GM12878 (cell line): ENCODE data around the gene TRIM41. TPM values are rescaled to one million over a fixed set of nuclear protein-coding genes. Genes with fewer than 3 reads are reported as not detected.

ENCODE experiments used
- ATAC-seq: fragments of 200-7000 bp; cut with Tn5 transposase; 3 replicates; pipeline ENCODE4 v1.9.1; 2020; ENCODE audit warnings: mild to moderate bottlenecking, moderate library complexity
- BruUV-seq: library from RNA; stranded (reverse); fragments of 400-500 nt; replicated peaks from 2 replicates; lab custom pipeline; 2021; lab: Mats Ljungman, UMichigan
- CTCF ChIA-PET: fragments of 300-600 bp; sonication (Branson Sonifier 250); formaldehyde crosslinking; extraction: SDS; loops from one replicate; lab custom pipeline; 2021; ENCODE audit warnings: inconsistent platforms; lab: Yijun Ruan, JAX
- POLR2A ChIA-PET: fragments of 350-600 bp; formaldehyde crosslinking; extraction: SDS; loops from one replicate; lab custom pipeline; 2021; ENCODE audit warnings: inconsistent platforms; lab: Charles Lee
- RAD21 ChIA-PET: fragments of 300-600 bp; sonication (Branson Sonifier 250); formaldehyde crosslinking; loops from one replicate; lab custom pipeline; 2023; ENCODE audit warnings: antibody characterized with exemption; ENCODE audit not compliant: unreplicated experiment; lab: Charles Lee
- SMC1A ChIA-PET: fragments of 300-600 bp; sonication (Branson Sonifier 250); formaldehyde crosslinking; loops from one replicate; lab custom pipeline; 2023; ENCODE audit not compliant: unreplicated experiment, uncharacterized antibody; lab: Charles Lee
- DNase-seq: peaks from one replicate; pipeline ENCODE4 v3.0.0-alpha.2; 2011; ENCODE audit warnings: low read depth, low spot score
- FAIRE-seq: peaks from 3 replicates; lab custom pipeline; 2011; peaks lifted over from hg19 to GRCh38; lab: Jason Lieb, UNC
- H2AFZ ChIP-seq: 2 replicates; pipeline ENCODE4 v1.6.0; 2011; ENCODE audit warnings: low read depth, low read length, control low read depth; ENCODE audit not compliant: control insufficient read depth
- H3K27ac ChIP-seq: 2 replicates; pipeline ENCODE4 v1.5.1; 2011; ENCODE audit warnings: control low read depth; ENCODE audit not compliant: control insufficient read depth, insufficient read depth
- H3K27me3 ChIP-seq, 2 experiments: replicated peaks in 1 of 2; 2 replicates each; pipeline versions ENCODE4 v1.6.0 to v1.6.1; 2011; ENCODE audit warnings: low read length in 1 of 2; ENCODE audit not compliant: control insufficient read depth in 2 of 2, insufficient read depth in 2 of 2
- H3K36me3 ChIP-seq, 2 experiments: 2 replicates each; pipeline ENCODE4 v1.5.1; 2011; ENCODE audit warnings: low read length in 1 of 2; ENCODE audit not compliant: control insufficient read depth in 2 of 2, insufficient read depth in 2 of 2
- H3K4me1 ChIP-seq: 2 replicates; pipeline ENCODE4 v1.6.1; 2011; ENCODE audit warnings: mild to moderate bottlenecking, low read length, moderate library complexity, mixed read lengths; ENCODE audit not compliant: control insufficient read depth, insufficient read depth
- H3K4me2 ChIP-seq: 2 replicates; pipeline ENCODE4 v1.6.0; 2011; ENCODE audit warnings: control low read depth; ENCODE audit not compliant: control insufficient read depth, insufficient read depth
- H3K4me3 ChIP-seq: fragments of 200-600 bp; sonication (generic); 2 replicates; pipeline ENCODE4 v1.5.1; 2016
- H3K79me2 ChIP-seq: 2 replicates; pipeline ENCODE4 v1.6.0; 2011; ENCODE audit warnings: low read length; ENCODE audit not compliant: control insufficient read depth, insufficient read depth
- H3K9ac ChIP-seq: 2 replicates; pipeline ENCODE4 v1.8.0; 2011; ENCODE audit warnings: low read length, control low read depth, mixed read lengths; ENCODE audit not compliant: control insufficient read depth, insufficient read depth
- H3K9me3 ChIP-seq: replicated peaks from 3 replicates; pipeline ENCODE4 v1.5.1; 2011; ENCODE audit warnings: mild to moderate bottlenecking, low read length; ENCODE audit not compliant: control insufficient read depth, insufficient read depth
- H4K20me1 ChIP-seq: 2 replicates; pipeline ENCODE4 v1.6.0; 2011; ENCODE audit not compliant: control insufficient read depth, insufficient read depth
- CBFB ChIP-seq: IDR thresholded peaks from 2 replicates; pipeline ENCODE4 v1.6.1; 2016; ENCODE audit warnings: antibody characterized with exemption, low read depth
- MTA3 ChIP-seq: IDR thresholded peaks from 2 replicates; pipeline ENCODE4 v1.6.1; 2012; ENCODE audit warnings: low read length, inconsistent platforms, borderline replicate concordance
- POLR2A ChIP-seq: IDR thresholded peaks from 2 replicates; pipeline ENCODE4 v1.6.1; 2011; ENCODE audit warnings: low read depth, mild to moderate bottlenecking, low read length
- SIN3A ChIP-seq: IDR thresholded peaks from 2 replicates; pipeline ENCODE4 v1.6.1; 2012; ENCODE audit warnings: low read depth, low read length, improper control_type of control experiment
- SMAD5 ChIP-seq: IDR thresholded peaks from 2 replicates; pipeline ENCODE4 v1.6.1; 2016; ENCODE audit warnings: antibody characterized with exemption, low read depth
- SREBF2 ChIP-seq: IDR thresholded peaks from 2 replicates; pipeline ENCODE4 v1.6.1; 2012; ENCODE audit warnings: mild to moderate bottlenecking, low read length
- TCF7 ChIP-seq: IDR thresholded peaks from 2 replicates; pipeline ENCODE4 v1.6.1; 2014; ENCODE audit warnings: antibody characterized with exemption, borderline replicate concordance
- WGBS: methylation state at CpG from one replicate; pipeline ENCODE4 v1.1.6; 2016; ENCODE audit warnings: low lambda C conversion rate; ENCODE audit not compliant: insufficient replicate concordance, insufficient coverage; ENCODE audit errors: missing lambda C conversion rate; 5-methylcytosine and 5-hydroxymethylcytosine counted together
- in situ Hi-C: fragments of 300-500 bp; cut with MboI; formaldehyde crosslinking; loops from 9 replicates; pipeline ENCODE4 v1.14.3; 2018; ENCODE audit warnings: mixed read lengths
- intact Hi-C: fragments of 100-400 bp; cut with micrococcal nuclease; formaldehyde crosslinking; loops from one replicate; pipeline ENCODE4 v1.14.2; 2022; ENCODE audit not compliant: unreplicated experiment
- polyA plus RNA-seq, 11 experiments: library from polyadenylated mRNA; depleted of rRNA in 4 of 11; unstranded in 6 of 11; stranded (reverse) in 5 of 11; fragments of >200 nt; fragmentation: Nextera tagmentation in 4 of 11; fragmentation: Illumina TruSeq in 1 of 11; extraction: Ambion mirVana in 4 of 11; extraction: Trizol in 1 of 11; gene quantifications; 1 replicate in 1 of 11; 2 replicates in 10 of 11; pipeline versions ENCODE4 v1.2.1 to v1.2.3, GENCODE V29; 2011 to 2016; ENCODE audit warnings: inconsistent platforms in 2 of 11, missing spikeins in 2 of 11, low read depth in 1 of 11
- total RNA-seq, 4 experiments: library from RNA; depleted of rRNA in 3 of 4; stranded (reverse); fragments of >200 nt in 3 of 4; fragmentation: Illumina TruSeq in 1 of 4; extraction: Trizol in 1 of 4; gene quantifications; 2 replicates each; pipeline versions ENCODE4 v1.2.1 to v1.2.3, GENCODE V29; 2013 to 2021
- TF ChIP-seq, protein P1 (sequence below): fragments of 450-650 bp; formaldehyde crosslinking; IDR thresholded peaks from 2 replicates; pipeline ENCODE4 v1.5.0; 2022; ENCODE audit warnings: mild to moderate bottlenecking, missing genetic modification characterization
- TF ChIP-seq, protein P2 (sequence below): fragments of 450-650 bp; formaldehyde crosslinking; IDR thresholded peaks from 2 replicates; pipeline ENCODE4 v1.4.0; 2020; ENCODE audit warnings: mild to moderate bottlenecking, moderate library complexity

Gene TRIM41
- total and polyA plus RNA-seq, 10 of the 15 experiments (the other 5 are each of a cell fraction or from before 2014, with no cell fraction given) = 1.0 to 28.9 (median 10.6) TPM

GRCh38 chr5:181242031-181242451, 19.0 kb downstream of the TRIM41 start:
- peaks cover 83% of the 10 kb centered on the region for H3K79me2 ChIP-seq
- peaks cover 22% of the 10 kb centered on the region for H3K4me1 ChIP-seq
- RAD21 ChIA-PET = interaction anchor here (1.8 kb wide), 1 partner anchor 16 kb away, joined by 6 read pairs; no protein-coding TSS in a partner anchor
- H3K27ac ChIP-seq = peak overlapping the region; percentile 92
- H2AFZ ChIP-seq = no peak overlapping the region
- intact Hi-C loops = no loop called here
- H3K36me3 ChIP-seq = peaks cover 24 to 37% of the 10 kb centered on the region in 2 experiments
- TF ChIP-seq POLR2A (0 out of 2 replicates have a peak, but pooled peaks have one; percentile 4), CBFB (no peak), SMAD5 (peak; percentile 53; the same call in 1 of the 2 replicates)
- no peak for DNase-seq
- H3K9ac ChIP-seq = peak overlapping the region; percentile 88
- no peaks in the 10 kb centered on the region for H3K27me3 ChIP-seq
- in situ Hi-C loops = no loop called here
- ATAC-seq = no peak
- CTCF ChIA-PET = interaction anchor here (0.6 to 1.5 kb wide), 2 partner anchors 16 to 79 kb away, joined by 3 read pairs; no protein-coding TSS in a partner anchor
- no peak for FAIRE-seq
- SMC1A ChIA-PET = interaction anchor here (0.8 to 1.1 kb wide), 2 partner anchors 8 to 17 kb away, joined by 3 to 4 read pairs; no protein-coding TSS in a partner anchor
- peaks cover 15% of the 10 kb centered on the region for H4K20me1 ChIP-seq
- peak overlapping the region; percentile 92 for H3K4me2 ChIP-seq
- H3K9me3 ChIP-seq = no peaks in the 10 kb centered on the region
- peak overlapping the region; percentile 98 for H3K4me3 ChIP-seq
- POLR2A ChIA-PET = interaction anchor here (0.5 to 2.6 kb wide), 5 partner anchors 13 to 52 kb away, joined by 3 to 22 read pairs (median 4); partner anchors contain the start of gene TRIM41
- 2% methylated on average over 6 of the region's 6 CpGs for WGBS
- BruUV-seq = no TSS peak

- no peak for DNase-seq
- Histone ChIP-seq H2AFZ (peak overlapping the region; percentile 100; the same call in 1 of the 2 replicates), H3K27me3 (no peaks in the 10 kb centered on the region), H3K36me3 (peaks cover 17 to 30% of the 10 kb centered on the region in 2 experiments), H3K4me1 (peaks cover 26% of the 10 kb centered on the region), H3K27ac (peak overlapping the region; percentile 92), H4K20me1 (peaks cover 12% of the 10 kb centered on the region), H3K79me2 (peaks cover 87% of the 10 kb centered on the region), H3K4me2 (peak overlapping the region; percentile 92), H3K9me3 (no peaks in the 10 kb centered on the region), H3K9ac (peak overlapping the region; percentile 88), H3K4me3 (peak overlapping the region; percentile 98)
- BruUV-seq = TSS peak; percentile 70
- no peak for FAIRE-seq
- CTCF ChIA-PET = no interaction called here
- POLR2A ChIA-PET = interaction anchor here (1.0 to 3.1 kb wide), 5 partner anchors 14 to 54 kb away, joined by 3 to 22 read pairs (median 13); partner anchors contain the start of genes TRIM41 and TRIM52
- in situ Hi-C loops (no loop called here), intact Hi-C loops (no loop called here)
- ATAC-seq = no peak; the same call in 2 of the 3 replicates
- SMC1A ChIA-PET = interaction anchor here (1.2 kb wide), 1 partner anchor 18 kb away, joined by 5 read pairs; the partner anchor contains the start of gene TRIM52
- RAD21 ChIA-PET = interaction anchor here (1.8 kb wide), 1 partner anchor 17 kb away, joined by 6 read pairs; no protein-coding TSS in a partner anchor
- 2% methylated on average over 25 of the region's 25 CpGs for WGBS
- TF ChIP-seq MTA3 (no peak), TCF7 (no peak), SIN3A (no peak; the same call in 1 of the 2 replicates), SREBF2 (no peak)
- TF ChIP-seq, protein P1, sequence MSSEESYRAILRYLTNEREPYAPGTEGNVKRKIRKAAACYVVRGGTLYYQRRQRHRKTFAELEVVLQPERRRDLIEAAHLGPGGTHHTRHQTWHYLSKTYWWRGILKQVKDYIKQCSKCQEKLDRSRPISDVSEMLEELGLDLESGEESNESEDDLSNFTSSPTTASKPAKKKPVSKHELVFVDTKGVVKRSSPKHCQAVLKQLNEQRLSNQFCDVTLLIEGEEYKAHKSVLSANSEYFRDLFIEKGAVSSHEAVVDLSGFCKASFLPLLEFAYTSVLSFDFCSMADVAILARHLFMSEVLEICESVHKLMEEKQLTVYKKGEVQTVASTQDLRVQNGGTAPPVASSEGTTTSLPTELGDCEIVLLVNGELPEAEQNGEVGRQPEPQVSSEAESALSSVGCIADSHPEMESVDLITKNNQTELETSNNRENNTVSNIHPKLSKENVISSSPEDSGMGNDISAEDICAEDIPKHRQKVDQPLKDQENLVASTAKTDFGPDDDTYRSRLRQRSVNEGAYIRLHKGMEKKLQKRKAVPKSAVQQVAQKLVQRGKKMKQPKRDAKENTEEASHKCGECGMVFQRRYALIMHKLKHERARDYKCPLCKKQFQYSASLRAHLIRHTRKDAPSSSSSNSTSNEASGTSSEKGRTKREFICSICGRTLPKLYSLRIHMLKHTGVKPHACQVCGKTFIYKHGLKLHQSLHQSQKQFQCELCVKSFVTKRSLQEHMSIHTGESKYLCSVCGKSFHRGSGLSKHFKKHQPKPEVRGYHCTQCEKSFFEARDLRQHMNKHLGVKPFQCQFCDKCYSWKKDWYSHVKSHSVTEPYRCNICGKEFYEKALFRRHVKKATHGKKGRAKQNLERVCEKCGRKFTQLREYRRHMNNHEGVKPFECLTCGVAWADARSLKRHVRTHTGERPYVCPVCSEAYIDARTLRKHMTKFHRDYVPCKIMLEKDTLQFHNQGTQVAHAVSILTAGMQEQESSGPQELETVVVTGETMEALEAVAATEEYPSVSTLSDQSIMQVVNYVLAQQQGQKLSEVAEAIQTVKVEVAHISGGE (CRISPR knock-in tag) = no peak
- TF ChIP-seq, protein P2, sequence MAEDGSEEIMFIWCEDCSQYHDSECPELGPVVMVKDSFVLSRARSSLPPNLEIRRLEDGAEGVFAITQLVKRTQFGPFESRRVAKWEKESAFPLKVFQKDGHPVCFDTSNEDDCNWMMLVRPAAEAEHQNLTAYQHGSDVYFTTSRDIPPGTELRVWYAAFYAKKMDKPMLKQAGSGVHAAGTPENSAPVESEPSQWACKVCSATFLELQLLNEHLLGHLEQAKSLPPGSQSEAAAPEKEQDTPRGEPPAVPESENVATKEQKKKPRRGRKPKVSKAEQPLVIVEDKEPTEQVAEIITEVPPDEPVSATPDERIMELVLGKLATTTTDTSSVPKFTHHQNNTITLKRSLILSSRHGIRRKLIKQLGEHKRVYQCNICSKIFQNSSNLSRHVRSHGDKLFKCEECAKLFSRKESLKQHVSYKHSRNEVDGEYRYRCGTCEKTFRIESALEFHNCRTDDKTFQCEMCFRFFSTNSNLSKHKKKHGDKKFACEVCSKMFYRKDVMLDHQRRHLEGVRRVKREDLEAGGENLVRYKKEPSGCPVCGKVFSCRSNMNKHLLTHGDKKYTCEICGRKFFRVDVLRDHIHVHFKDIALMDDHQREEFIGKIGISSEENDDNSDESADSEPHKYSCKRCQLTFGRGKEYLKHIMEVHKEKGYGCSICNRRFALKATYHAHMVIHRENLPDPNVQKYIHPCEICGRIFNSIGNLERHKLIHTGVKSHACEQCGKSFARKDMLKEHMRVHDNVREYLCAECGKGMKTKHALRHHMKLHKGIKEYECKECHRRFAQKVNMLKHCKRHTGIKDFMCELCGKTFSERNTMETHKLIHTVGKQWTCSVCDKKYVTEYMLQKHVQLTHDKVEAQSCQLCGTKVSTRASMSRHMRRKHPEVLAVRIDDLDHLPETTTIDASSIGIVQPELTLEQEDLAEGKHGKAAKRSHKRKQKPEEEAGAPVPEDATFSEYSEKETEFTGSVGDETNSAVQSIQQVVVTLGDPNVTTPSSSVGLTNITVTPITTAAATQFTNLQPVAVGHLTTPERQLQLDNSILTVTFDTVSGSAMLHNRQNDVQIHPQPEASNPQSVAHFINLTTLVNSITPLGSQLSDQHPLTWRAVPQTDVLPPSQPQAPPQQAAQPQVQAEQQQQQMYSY = no peak
These were observed 20.0 kb downstream of the TRIM41 start for GRCh38 chr5:181243018-181243563.
